Activated CD4-positive, alpha-beta T cell treated with anti-CD3 and anti-CD28 coated beads, Interleukin-2, amount 10 ng/mL, durations not matched to agents 7 days and 5 days (primary cell): ENCODE measurements around the gene GCK. TPM values are rescaled to one million over a fixed set of nuclear protein-coding genes. Genes with fewer than 3 reads are reported as not detected.

Source experiments
- CTCF ChIA-PET: fragments of 350-600 bp; sonication (Branson Sonifier 250); formaldehyde crosslinking; loops from one replicate; lab custom pipeline; 2021; ENCODE audit warnings: antibody characterized with exemption; lab: Charles Lee
- POLR2A ChIA-PET: fragments of 350-600 bp; sonication (Branson Sonifier 250); formaldehyde crosslinking; loops from one replicate; lab custom pipeline; 2021; ENCODE audit warnings: antibody characterized with exemption; lab: Charles Lee
- DNase-seq: peaks from one replicate; pipeline ENCODE4 v3.0.0-alpha.2; 2020
- H3K27ac Mint-ChIP-seq: one replicate; pipeline ENCODE4 v1.8.0; 2021; ENCODE audit warnings: mild to moderate bottlenecking, moderate library complexity, mixed read lengths
- H3K27me3 Mint-ChIP-seq: one replicate; pipeline ENCODE4 v1.8.0; 2021; ENCODE audit warnings: mixed read lengths
- H3K36me3 Mint-ChIP-seq: one replicate; pipeline ENCODE4 v1.8.0; 2021; ENCODE audit warnings: low read depth, mixed read lengths
- H3K4me1 Mint-ChIP-seq: one replicate; pipeline ENCODE4 v1.8.0; 2021; ENCODE audit warnings: mixed read lengths
- H3K4me3 Mint-ChIP-seq: one replicate; pipeline ENCODE4 v1.8.0; 2021; ENCODE audit warnings: mild to moderate bottlenecking, moderate library complexity, mixed read lengths
- H3K9me3 Mint-ChIP-seq: one replicate; pipeline ENCODE4 v1.8.0; 2021; ENCODE audit warnings: mixed read lengths
- total RNA-seq, 2 experiments: library from RNA; stranded (reverse); gene quantifications; one replicate each; pipeline ENCODE4 v1.2.3, GENCODE V29; 2021

The GCK gene
- total RNA-seq, 2 experiments from 2014 or later, result not detected

DNA sequence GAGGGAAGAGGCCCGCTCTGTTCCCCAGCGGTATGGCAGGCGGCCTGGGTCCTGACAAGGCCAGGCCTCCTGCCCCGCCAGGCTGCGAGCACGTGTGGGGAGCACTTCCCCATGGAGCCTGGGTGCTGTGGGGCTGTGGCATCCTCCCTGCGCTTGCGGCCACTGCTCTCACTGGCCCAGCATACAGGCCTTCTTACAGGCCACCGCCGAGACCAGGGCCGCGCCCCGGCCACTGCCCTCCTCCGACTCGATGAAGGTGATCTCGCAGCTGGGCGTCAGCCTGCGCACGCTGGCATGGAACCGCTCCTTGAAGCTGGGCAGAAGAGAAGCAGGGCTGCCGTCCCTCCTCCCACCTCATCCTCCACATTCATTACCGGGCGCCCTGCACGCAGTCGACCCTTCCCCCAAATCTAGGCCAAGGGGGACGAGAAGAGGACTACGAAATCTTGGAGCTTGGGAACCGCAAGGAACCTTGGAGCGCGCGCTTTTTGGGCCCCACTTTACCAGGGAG lies 44.2 kb downstream of the GCK start:
- no peak overlapping the region for H3K27ac Mint-ChIP-seq
- DNase-seq, result no peak
- CTCF ChIA-PET, result interaction anchor here (2.2 kb wide), 1 partner anchor 11 kb away, joined by 5 read pairs; no protein-coding TSS in a partner anchor
- POLR2A ChIA-PET, result no interaction called here
- H3K36me3 Mint-ChIP-seq, result no peaks in the 10 kb centered on the region
- H3K27me3 Mint-ChIP-seq, result peaks cover 19% of the 10 kb centered on the region
- H3K9me3 Mint-ChIP-seq, result no peaks in the 10 kb centered on the region
- H3K4me1 Mint-ChIP-seq, result peaks cover 11% of the 10 kb centered on the region
- H3K4me3 Mint-ChIP-seq, result peak overlapping the region; percentile 10

GRCh38 chr7:44144426-44144967 lies 44.7 kb downstream of the GCK start:
- peaks cover 11% of the 10 kb centered on the region for H3K4me1 Mint-ChIP-seq
- DNase-seq, result no peak
- no peak overlapping the region for H3K27ac Mint-ChIP-seq
- peaks cover 19% of the 10 kb centered on the region for H3K27me3 Mint-ChIP-seq
- POLR2A ChIA-PET, result no interaction called here
- CTCF ChIA-PET, result interaction anchor here (2.2 kb wide), 1 partner anchor 11 kb away, joined by 5 read pairs; no protein-coding TSS in a partner anchor
- no peaks in the 10 kb centered on the region for H3K9me3 Mint-ChIP-seq
- no peak overlapping the region for H3K4me3 Mint-ChIP-seq
- no peaks in the 10 kb centered on the region for H3K36me3 Mint-ChIP-seq

GRCh38 chr7:44143646-44144250 lies 45.5 kb downstream of the GCK start:
- Mint-ChIP-seq H3K27ac (no peak overlapping the region), H3K36me3 (no peaks in the 10 kb centered on the region), H3K27me3 (peaks cover 17% of the 10 kb centered on the region), H3K9me3 (no peaks in the 10 kb centered on the region), H3K4me1 (peaks cover 11% of the 10 kb centered on the region), H3K4me3 (no peak overlapping the region)
- no peak for DNase-seq
- ChIA-PET POLR2A (no interaction called here), CTCF (interaction anchor here (2.2 kb wide), 1 partner anchor 10 kb away, joined by 5 read pairs; no protein-coding TSS in a partner anchor)

DNA sequence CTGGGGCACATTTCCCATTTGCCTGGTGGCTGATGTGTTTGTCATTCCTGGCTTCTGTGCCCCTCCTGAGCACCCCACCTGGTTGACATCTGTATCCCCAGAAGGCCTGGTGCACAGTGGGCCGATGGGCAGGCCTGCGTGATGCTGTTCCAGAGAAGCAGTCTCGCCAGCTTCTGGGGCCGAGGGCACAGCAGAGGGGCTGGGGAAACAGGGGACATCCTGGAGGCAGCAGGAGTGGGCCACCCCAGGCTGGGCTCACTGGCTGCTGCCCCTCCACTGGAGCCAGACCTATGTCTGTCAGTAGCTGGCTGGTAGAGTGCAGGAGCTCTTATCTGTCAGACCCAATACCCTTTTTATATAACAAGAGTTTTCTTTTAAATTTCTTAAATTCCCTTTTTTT lies 47.2 kb downstream of the GCK start:
- ChIA-PET POLR2A (interaction anchor here (0.6 kb wide), 1 partner anchor 64 kb away, joined by 5 read pairs; no protein-coding TSS in a partner anchor), CTCF (interaction anchor here (0.6 to 1.4 kb wide), 8 partner anchors 11 to 107 kb away, joined by 3 to 5 read pairs (median 3); no protein-coding TSS in a partner anchor)
- Mint-ChIP-seq H3K4me1 (peaks cover 11% of the 10 kb centered on the region), H3K27ac (no peak overlapping the region), H3K27me3 (peaks cover 16% of the 10 kb centered on the region), H3K36me3 (no peaks in the 10 kb centered on the region), H3K4me3 (no peak overlapping the region), H3K9me3 (no peaks in the 10 kb centered on the region)
- no peak for DNase-seq

- H3K27ac Mint-ChIP-seq, result no peak within 1 kb of the TSS
- no peak within 1 kb of the TSS for H3K4me3 Mint-ChIP-seq
- POLR2A ChIA-PET, result no interaction called here
- H3K4me1 Mint-ChIP-seq, result peaks cover 8% of the 10 kb centered on the region
- no peak for DNase-seq
- CTCF ChIA-PET, result interaction anchor here (0.8 to 1.4 kb wide), 2 partner anchors 12 to 16 kb away, joined by 3 to 4 read pairs; no protein-coding TSS in a partner anchor
- H3K36me3 Mint-ChIP-seq, result no peaks in the 10 kb centered on the region
- H3K27me3 Mint-ChIP-seq, result peaks cover 13% of the 10 kb centered on the region
- no peaks in the 10 kb centered on the region for H3K9me3 Mint-ChIP-seq
Observed at GRCh38 chr7:44141221-44141850, 47.9 kb downstream of the GCK start, which contains the start of gene MYL7. Gene MYL7, minus strand, starts transcription at chr7:44141332. Its CDS starts 27 bp downstream, at chr7:44141305.

DNA sequence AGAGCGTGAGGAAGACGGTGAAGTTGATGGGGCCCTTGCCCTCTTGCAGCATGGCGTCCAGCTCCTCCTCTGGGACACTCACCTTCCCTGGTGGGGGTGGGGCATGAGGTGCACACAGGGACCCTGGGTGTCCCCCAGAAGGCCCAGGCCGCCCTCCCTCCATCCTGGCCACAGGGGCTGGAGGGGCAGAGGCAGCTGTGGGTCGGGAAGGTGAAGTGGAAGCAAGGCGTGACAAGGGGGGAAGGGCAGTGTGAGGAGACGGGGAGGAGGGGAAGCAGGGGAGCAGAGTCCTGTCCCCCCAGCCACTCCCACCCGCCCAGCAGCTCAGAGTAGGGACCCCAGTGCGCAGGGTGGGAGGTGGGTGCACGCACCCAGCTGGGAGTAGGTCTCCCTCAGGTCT lies 48.9 kb downstream of the GCK start:
- no peak overlapping the region for H3K27ac Mint-ChIP-seq
- H3K27me3 Mint-ChIP-seq, result peaks cover 10% of the 10 kb centered on the region
- ChIA-PET CTCF (no interaction called here), POLR2A (no interaction called here)
- peaks cover 4% of the 10 kb centered on the region for H3K4me1 Mint-ChIP-seq
- H3K9me3 Mint-ChIP-seq, result no peaks in the 10 kb centered on the region
- H3K4me3 Mint-ChIP-seq, result no peak overlapping the region
- DNase-seq, result no peak
- H3K36me3 Mint-ChIP-seq, result no peaks in the 10 kb centered on the region

DNA sequence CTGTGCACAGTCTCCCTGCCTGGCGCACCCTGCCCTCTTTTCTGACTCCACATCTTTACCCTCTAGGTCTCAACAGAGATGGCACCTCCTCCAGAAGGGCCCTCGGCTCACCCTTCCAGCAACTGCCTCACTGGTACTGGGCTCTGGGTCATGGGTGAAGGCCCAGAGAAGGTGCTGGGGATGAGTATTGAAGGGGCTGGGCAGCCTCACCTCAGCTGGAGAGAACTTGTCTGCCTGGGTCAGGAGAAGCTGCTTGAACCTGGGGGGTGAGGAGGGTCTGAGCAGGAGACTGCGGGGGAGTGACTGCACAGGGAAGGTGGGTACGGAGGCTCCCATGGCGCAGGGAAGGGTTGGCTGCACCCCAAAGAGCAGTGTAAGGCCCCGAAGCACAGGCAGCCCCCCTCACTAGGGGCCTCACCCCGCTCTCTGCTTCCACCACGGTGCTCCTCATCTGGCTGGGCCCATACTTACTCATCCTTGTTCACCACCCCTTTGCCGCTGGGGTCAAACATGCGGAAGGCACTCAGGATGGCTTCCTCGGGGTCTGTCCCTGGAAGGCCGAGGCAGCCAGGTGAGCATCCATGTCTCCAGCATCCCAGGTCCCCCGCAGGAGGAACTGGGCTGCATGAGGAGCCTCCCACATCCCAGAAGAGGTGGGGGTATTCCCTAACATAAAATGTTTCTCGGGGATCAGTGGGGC lies 49.8 kb downstream of the GCK start:
- CTCF ChIA-PET, result no interaction called here
- POLR2A ChIA-PET, result no interaction called here
- DNase-seq, result no peak
- H3K4me3 Mint-ChIP-seq, result no peak overlapping the region
- no peak overlapping the region for H3K27ac Mint-ChIP-seq
- H3K27me3 Mint-ChIP-seq, result peaks cover 6% of the 10 kb centered on the region
- no peaks in the 10 kb centered on the region for H3K9me3 Mint-ChIP-seq
- H3K4me1 Mint-ChIP-seq, result no peaks in the 10 kb centered on the region
- H3K36me3 Mint-ChIP-seq, result no peaks in the 10 kb centered on the region

DNA sequence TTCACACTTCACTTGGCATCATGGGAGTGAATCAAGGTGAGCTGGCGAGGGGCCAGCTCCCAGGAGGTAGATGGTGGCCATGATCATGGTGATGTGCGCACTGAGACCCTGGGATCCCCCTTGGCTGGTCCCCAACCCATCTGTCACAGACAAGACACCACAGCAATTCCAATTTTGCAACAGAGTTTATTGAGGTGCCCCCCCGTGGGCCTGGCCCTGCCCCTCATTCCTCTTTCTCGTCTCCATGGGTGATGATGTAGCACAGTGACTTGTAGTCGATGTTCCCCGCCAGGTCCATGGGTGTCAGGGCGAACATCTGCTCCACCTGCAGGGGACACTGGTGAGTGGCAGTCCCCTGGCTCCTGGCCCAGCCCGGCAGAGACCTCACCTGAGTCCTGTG lies 50.5 kb downstream of the GCK start:
- H3K36me3 Mint-ChIP-seq, result no peaks in the 10 kb centered on the region
- POLR2A ChIA-PET, result no interaction called here
- H3K4me1 Mint-ChIP-seq, result no peaks in the 10 kb centered on the region
- no peak for DNase-seq
- H3K4me3 Mint-ChIP-seq, result no peak overlapping the region
- peaks cover 4% of the 10 kb centered on the region for H3K27me3 Mint-ChIP-seq
- CTCF ChIA-PET, result no interaction called here
- H3K9me3 Mint-ChIP-seq, result no peaks in the 10 kb centered on the region
- no peak overlapping the region for H3K27ac Mint-ChIP-seq

GRCh38 chr7:44136731-44137130 lies 52.5 kb downstream of the GCK start:
- no peak for DNase-seq
- Mint-ChIP-seq H3K4me1 (no peaks in the 10 kb centered on the region), H3K27ac (no peak overlapping the region), H3K27me3 (no peaks in the 10 kb centered on the region), H3K36me3 (no peaks in the 10 kb centered on the region), H3K4me3 (no peak overlapping the region), H3K9me3 (no peaks in the 10 kb centered on the region)
- CTCF ChIA-PET, result interaction anchor here (1.3 kb wide), 1 partner anchor 10 kb away, joined by 4 read pairs; no protein-coding TSS in a partner anchor
- POLR2A ChIA-PET, result no interaction called here

GRCh38 chr7:44134943-44135628 lies 54.2 kb downstream of the GCK start:
- DNase-seq, result no peak
- Mint-ChIP-seq H3K36me3 (no peaks in the 10 kb centered on the region), H3K27me3 (no peaks in the 10 kb centered on the region), H3K9me3 (no peaks in the 10 kb centered on the region), H3K27ac (no peak overlapping the region), H3K4me3 (no peak overlapping the region), H3K4me1 (no peaks in the 10 kb centered on the region)
- ChIA-PET POLR2A (no interaction called here), CTCF (interaction anchor here (0.7 kb wide), 1 partner anchor 25 kb away, joined by 4 read pairs; no protein-coding TSS in a partner anchor)

DNA sequence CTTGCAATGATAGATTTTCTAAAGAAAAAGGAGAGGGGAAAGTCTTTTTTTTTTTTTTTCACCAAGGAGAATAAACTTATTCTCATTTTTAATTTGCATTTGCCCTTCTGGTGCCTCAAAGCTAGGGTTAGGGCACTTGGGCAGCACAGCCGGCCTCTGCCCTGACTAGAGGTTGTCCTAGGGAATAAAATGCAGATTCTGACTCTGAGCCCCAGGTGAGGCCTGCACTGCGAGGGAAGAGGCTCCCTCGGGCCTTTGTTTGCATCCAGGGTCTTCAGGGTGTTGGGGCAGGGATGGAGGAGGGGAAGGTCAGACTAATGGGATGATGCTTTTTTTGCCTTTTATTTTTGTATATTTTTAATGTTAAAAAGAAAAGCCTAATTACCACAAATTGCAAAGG lies 55.9 kb downstream of the GCK start:
- Mint-ChIP-seq H3K4me1 (no peaks in the 10 kb centered on the region), H3K27me3 (no peaks in the 10 kb centered on the region), H3K9me3 (no peaks in the 10 kb centered on the region), H3K4me3 (no peak overlapping the region), H3K36me3 (no peaks in the 10 kb centered on the region), H3K27ac (no peak overlapping the region)
- ChIA-PET CTCF (interaction anchor here (1.0 to 1.7 kb wide), 3 partner anchors 11 to 20 kb away, joined by 3 to 5 read pairs (median 4); no protein-coding TSS in a partner anchor), POLR2A (interaction anchor here (0.7 kb wide), 1 partner anchor 141 kb away, joined by 4 read pairs; no protein-coding TSS in a partner anchor)
- no peak for DNase-seq

DNA sequence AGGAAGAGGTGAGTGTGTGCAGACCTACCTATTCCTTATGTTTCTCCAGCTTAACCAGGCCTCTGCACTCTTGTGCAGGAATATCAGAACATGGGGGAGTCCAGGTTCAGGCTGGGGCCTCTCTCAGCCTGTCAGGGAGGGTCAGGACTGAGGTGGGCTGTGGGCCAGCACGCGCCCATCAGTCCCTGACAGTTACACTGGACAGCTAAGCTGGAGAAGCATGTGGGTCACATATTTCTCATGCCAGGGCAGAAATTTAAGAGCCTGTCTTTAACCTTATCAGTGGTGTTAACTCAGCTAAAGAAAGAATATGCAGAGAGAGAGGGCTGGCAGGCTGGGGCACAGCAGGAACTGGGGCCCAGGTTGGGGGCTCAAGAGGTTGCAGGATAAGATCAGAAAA lies 57.2 kb downstream of the GCK start:
- Mint-ChIP-seq H3K27me3 (peaks cover 3% of the 10 kb centered on the region), H3K27ac (no peak overlapping the region), H3K4me3 (no peak overlapping the region), H3K36me3 (no peaks in the 10 kb centered on the region), H3K4me1 (no peaks in the 10 kb centered on the region), H3K9me3 (no peaks in the 10 kb centered on the region)
- CTCF ChIA-PET, result interaction anchor here (1.7 kb wide), 1 partner anchor 17 kb away, joined by 4 read pairs; no protein-coding TSS in a partner anchor
- DNase-seq, result no peak
- POLR2A ChIA-PET, result no interaction called here
